ENCODE results near the gene NAGK. TPM values are rescaled to one million over a fixed set of nuclear protein-coding genes. Genes with fewer than 3 reads are reported as not detected.

NAGK gene
- total RNA-seq, 4 donors from 2014 or later = 40.5 to 88.0 (median 70.0) TPM

DNA sequence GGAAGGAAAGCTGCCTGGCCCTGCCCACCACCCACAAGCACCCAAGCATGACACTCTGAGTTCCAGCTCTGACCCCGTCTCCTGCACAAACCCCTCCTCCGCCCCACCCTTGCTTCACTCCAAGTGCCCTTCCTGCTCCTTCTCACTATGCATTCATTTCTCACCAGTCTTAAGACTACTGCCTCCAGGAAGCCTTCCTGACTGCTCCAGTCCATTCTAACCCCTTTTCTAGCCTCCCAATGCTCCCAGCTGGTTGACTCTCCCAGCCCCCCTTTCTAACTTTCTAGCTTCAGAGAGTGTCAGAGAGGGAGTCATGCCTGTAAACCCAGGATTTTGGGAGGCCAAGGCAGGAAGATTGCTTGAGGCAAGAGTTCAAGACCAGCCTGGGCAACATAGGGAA, 8.2 kb upstream of the NAGK start:
- intact Hi-C loops (cut with DNase I) = no loop called here
- DNase-seq = no peak
- H3K36me3 ChIP-seq = no peaks in the 10 kb centered on the region
- 60 to 63% methylated on average over 2 of the region's 2 CpGs for WGBS, 2 donors
- H3K27ac ChIP-seq = no peak overlapping the region
- no peak overlapping the region for H3K4me3 ChIP-seq (replicated peaks in 1 of 3)
- H3K4me1 ChIP-seq = no peaks in the 10 kb centered on the region
- H3K27me3 ChIP-seq = no peaks in the 10 kb centered on the region
- TF ChIP-seq POLR2A (IDR thresholded peaks at IDR 0.05) = no peak
- TF ChIP-seq, protein P1, sequence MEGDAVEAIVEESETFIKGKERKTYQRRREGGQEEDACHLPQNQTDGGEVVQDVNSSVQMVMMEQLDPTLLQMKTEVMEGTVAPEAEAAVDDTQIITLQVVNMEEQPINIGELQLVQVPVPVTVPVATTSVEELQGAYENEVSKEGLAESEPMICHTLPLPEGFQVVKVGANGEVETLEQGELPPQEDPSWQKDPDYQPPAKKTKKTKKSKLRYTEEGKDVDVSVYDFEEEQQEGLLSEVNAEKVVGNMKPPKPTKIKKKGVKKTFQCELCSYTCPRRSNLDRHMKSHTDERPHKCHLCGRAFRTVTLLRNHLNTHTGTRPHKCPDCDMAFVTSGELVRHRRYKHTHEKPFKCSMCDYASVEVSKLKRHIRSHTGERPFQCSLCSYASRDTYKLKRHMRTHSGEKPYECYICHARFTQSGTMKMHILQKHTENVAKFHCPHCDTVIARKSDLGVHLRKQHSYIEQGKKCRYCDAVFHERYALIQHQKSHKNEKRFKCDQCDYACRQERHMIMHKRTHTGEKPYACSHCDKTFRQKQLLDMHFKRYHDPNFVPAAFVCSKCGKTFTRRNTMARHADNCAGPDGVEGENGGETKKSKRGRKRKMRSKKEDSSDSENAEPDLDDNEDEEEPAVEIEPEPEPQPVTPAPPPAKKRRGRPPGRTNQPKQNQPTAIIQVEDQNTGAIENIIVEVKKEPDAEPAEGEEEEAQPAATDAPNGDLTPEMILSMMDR (IDR thresholded peaks at IDR 0.05) = no peak
- H3K9me3 ChIP-seq = no peaks in the 10 kb centered on the region

DNA sequence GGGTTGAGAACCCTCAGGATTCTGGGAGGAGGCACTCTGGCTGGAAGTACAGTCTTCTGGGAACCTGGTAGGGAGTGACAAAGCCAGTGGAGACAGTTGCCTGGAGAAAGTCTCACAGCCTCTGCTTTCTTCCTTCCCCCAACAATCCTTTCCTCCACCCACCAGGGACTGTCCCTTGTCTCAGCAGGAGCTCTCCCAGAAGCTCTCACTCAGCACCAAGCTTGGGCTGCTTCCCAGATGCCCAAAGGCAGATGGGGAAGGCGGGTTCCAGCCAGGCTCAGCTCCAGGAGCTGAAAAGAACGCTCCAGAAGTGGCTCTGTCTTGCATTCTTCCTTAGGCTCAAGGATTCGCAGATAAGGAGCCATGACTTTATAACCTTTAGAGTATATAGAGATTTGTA, 7.6 kb upstream of the NAGK start:
- Histone ChIP-seq H3K36me3 (no peaks in the 10 kb centered on the region), H3K27ac (no peak overlapping the region), H3K4me1 (no peaks in the 10 kb centered on the region), H3K27me3 (no peaks in the 10 kb centered on the region), H3K9me3 (no peaks in the 10 kb centered on the region), H3K4me3 (replicated peaks in 1 of 3) (no peak overlapping the region)
- DNase-seq = no peak
- intact Hi-C loops (cut with DNase I) = no loop called here
- no peak for TF ChIP-seq POLR2A (IDR thresholded peaks at IDR 0.05)
- TF ChIP-seq, protein P1 (IDR thresholded peaks at IDR 0.05) = no peak
- WGBS, 2 donors = 57 to 73% methylated on average over 3 of the region's 3 CpGs

DNA sequence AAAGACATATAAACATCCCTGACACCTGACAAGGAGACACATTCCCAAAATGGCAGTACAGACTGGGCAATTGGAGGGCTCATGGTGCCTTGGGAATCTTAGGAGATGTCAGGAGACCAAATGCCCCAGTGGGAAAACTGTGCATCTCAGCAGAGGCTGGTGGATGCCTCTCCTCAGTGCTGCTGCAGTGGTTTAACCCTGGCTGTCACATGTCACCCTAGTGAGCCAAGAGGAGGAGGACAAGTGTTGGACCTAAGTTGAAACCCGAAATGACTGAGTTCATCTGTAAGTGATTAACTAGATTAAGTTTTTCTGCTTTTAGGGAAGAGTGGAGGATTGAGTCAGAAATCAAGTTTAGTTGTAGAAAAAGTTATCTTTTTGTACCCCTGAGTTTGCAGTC, 5.2 kb upstream of the NAGK start:
- no peak for TF ChIP-seq POLR2A (IDR thresholded peaks at IDR 0.05)
- TF ChIP-seq, protein P1 (IDR thresholded peaks at IDR 0.05) = no peak
- Histone ChIP-seq H3K4me1 (peaks cover 0 to 7% of the 10 kb centered on the region in 2 donors), H3K9me3 (no peaks in the 10 kb centered on the region), H3K27ac (no peak overlapping the region), H3K36me3 (no peaks in the 10 kb centered on the region), H3K4me3 (replicated peaks in 1 of 3) (no peak overlapping the region), H3K27me3 (no peaks in the 10 kb centered on the region)
- WGBS, 2 donors = 58 to 69% methylated on average over 1 of the region's 1 CpG
- DNase-seq = no peak
- intact Hi-C loops (cut with DNase I) = no loop called here

DNA sequence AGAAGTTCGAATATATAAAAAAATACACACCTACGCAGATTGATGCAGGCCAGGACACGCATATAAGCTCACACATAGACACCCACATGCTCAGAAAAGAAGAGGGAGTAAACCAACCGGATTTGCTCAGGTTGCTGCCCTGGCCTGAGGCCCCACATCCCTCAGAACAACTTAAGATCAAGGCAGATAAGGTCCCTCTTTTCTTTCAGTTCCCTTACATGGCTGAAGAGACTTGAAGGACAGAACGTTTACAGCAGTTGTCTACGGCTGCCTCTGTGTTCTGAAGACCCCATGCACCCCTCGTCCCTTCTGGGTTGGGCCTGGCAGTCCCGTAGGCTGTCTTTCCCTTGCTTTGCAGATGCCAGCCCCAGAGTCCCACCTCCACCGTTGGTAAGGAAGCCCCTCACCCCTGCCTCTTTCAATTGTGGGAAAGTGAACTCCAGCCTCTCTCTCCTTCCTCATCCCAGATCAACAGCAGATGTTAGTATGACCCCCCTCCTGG, 4.3 kb upstream of the NAGK start:
- no peak for TF ChIP-seq POLR2A (IDR thresholded peaks at IDR 0.05)
- TF ChIP-seq, protein P1 (IDR thresholded peaks at IDR 0.05) = no peak
- H3K9me3 ChIP-seq = no peaks in the 10 kb centered on the region
- no peaks in the 10 kb centered on the region for H3K36me3 ChIP-seq
- intact Hi-C loops (cut with DNase I) = no loop called here
- peaks cover 3 to 8% of the 10 kb centered on the region in 2 donors for H3K4me1 ChIP-seq
- H3K27ac ChIP-seq = no peak overlapping the region
- no peak overlapping the region for H3K4me3 ChIP-seq (replicated peaks in 1 of 3)
- no peak for DNase-seq
- H3K27me3 ChIP-seq = no peaks in the 10 kb centered on the region
- 47 to 50% methylated on average over 9 of the region's 9 CpGs for WGBS, 2 donors

DNA sequence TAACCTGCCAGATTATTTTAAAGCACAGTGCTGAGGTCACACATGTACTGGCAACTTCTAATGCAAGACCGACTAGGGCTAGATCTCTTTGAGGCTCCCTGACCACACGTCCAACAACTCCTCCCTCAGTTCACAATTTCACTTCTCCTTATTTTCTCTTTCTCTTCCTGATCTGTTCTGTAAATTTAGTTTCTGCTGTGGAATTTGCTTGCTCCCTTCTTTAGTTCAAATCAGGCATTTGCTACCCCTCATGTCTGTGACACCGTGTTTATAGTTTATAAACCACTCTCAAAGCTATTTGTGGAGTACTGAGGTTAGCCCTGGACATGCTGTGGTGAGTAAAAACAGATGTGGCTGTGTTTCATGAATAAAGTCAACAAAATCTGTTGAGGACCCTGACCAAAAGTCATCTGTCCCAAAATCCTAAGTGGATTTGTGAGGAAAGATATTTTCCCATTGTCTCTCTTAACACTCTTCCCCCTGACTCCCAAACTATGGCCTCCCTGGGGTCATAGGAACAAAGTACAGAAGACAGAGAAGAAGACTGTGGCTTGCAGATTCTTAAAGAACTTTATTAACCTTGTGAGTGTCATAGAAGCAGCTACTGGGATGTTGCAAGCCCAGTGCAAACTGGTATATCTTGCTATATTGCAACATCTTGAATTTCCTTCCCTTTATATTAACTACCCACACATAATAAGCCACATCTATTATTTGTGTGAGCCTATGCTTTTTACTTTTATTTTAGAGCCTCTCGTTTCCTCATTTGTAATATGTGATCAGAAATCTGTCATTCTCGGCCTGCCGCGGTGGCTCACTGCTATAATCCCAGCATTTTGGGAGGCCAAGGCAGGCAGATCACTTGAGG, 3.5 kb upstream of the NAGK start:
- Histone ChIP-seq H3K4me1 (peaks cover 11 to 17% of the 10 kb centered on the region in 2 donors), H3K27me3 (no peaks in the 10 kb centered on the region), H3K9me3 (no peaks in the 10 kb centered on the region), H3K4me3 (replicated peaks in 1 of 3) (no peak overlapping the region), H3K27ac (no peak overlapping the region), H3K36me3 (no peaks in the 10 kb centered on the region)
- TF ChIP-seq POLR2A (IDR thresholded peaks at IDR 0.05) = no peak
- TF ChIP-seq, protein P1 (IDR thresholded peaks at IDR 0.05) = no peak
- DNase-seq = no peak
- 73 to 79% methylated on average over 7 of the region's 7 CpGs for WGBS, 2 donors
- intact Hi-C loops (cut with DNase I) = no loop called here

Data from thyroid gland (tissue), 4 donors.